Ishikawa (cell line): ENCODE measurements around the gene LIMCH1.

ENCODE experiments used
- CEBPB ChIP-seq: IDR thresholded peaks from 2 replicates; pipeline ENCODE4 v1.6.1; 2012
- CREB1 ChIP-seq: IDR thresholded peaks from 2 replicates; pipeline ENCODE4 v1.6.1; 2012; ENCODE audit warnings: low read depth
- EGR1 ChIP-seq: IDR thresholded peaks from 2 replicates; pipeline ENCODE4 v1.6.1; 2012
- EP300 ChIP-seq: IDR thresholded peaks from 2 replicates; pipeline ENCODE4 v1.6.1; 2012; ENCODE audit warnings: borderline replicate concordance
- FOXM1 ChIP-seq: IDR thresholded peaks from 2 replicates; pipeline ENCODE4 v1.6.1; 2012; ENCODE audit warnings: low read depth, borderline replicate concordance
- MAX ChIP-seq: IDR thresholded peaks from 2 replicates; pipeline ENCODE4 v1.6.1; 2012
- NFIC ChIP-seq: IDR thresholded peaks from 2 replicates; pipeline ENCODE4 v1.6.1; 2012
- RAD21 ChIP-seq: IDR thresholded peaks from 2 replicates; pipeline ENCODE4 v1.6.1; 2012; ENCODE audit warnings: low read depth
- REST ChIP-seq: IDR thresholded peaks from 2 replicates; pipeline ENCODE4 v1.6.1; 2012; ENCODE audit warnings: low read depth, mild to moderate bottlenecking
- TAF1 ChIP-seq: IDR thresholded peaks from 2 replicates; pipeline ENCODE4 v1.6.1; 2012; ENCODE audit warnings: low read depth, mild to moderate bottlenecking
- TCF12 ChIP-seq: IDR thresholded peaks from 2 replicates; pipeline ENCODE4 v1.6.1; 2012; ENCODE audit warnings: low read depth
- TEAD4 ChIP-seq: IDR thresholded peaks from 2 replicates; pipeline ENCODE4 v1.6.1; 2012
- USF1 ChIP-seq: IDR thresholded peaks from 2 replicates; pipeline ENCODE4 v1.6.1; 2012
- YY1 ChIP-seq: IDR thresholded peaks from 2 replicates; pipeline ENCODE4 v1.6.1; 2012; ENCODE audit warnings: low read depth
- ZBTB7A ChIP-seq: IDR thresholded peaks from 2 replicates; pipeline ENCODE4 v1.6.1; 2012; ENCODE audit warnings: low read depth

The LIMCH1 gene

GRCh38 chr4:41647383-41647782 lies 109.4 kb downstream of the LIMCH1 start:
- no peak for TF ChIP-seq ZBTB7A
- TF ChIP-seq EGR1 = no peak
- TF ChIP-seq CEBPB = no peak
- TF ChIP-seq REST = no peak
- TF ChIP-seq TEAD4 = no peak
- no peak for TF ChIP-seq TCF12
- TF ChIP-seq CREB1 = no peak
- no peak for TF ChIP-seq YY1
- no peak for TF ChIP-seq TAF1
- no peak for TF ChIP-seq FOXM1
- no peak for TF ChIP-seq USF1
- TF ChIP-seq EP300 = no peak
- TF ChIP-seq RAD21 = no peak
- no peak for TF ChIP-seq MAX
- TF ChIP-seq NFIC = no peak

- TF ChIP-seq TEAD4 (no peak), NFIC (no peak), RAD21 (no peak), TAF1 (no peak), YY1 (no peak), EP300 (no peak), CREB1 (no peak), TCF12 (no peak), MAX (no peak), REST (no peak), EGR1 (no peak), ZBTB7A (no peak), FOXM1 (no peak), USF1 (no peak), CEBPB (no peak)
These were observed 115.0 kb downstream of the LIMCH1 start for GRCh38 chr4:41652971-41653370.

- TF ChIP-seq USF1 (no peak), TCF12 (no peak), TAF1 (no peak), REST (no peak), CEBPB (no peak), ZBTB7A (no peak), FOXM1 (no peak), CREB1 (no peak), RAD21 (no peak), TEAD4 (no peak), EP300 (no peak), YY1 (no peak)
These were observed 115.6 kb downstream of the LIMCH1 start for GRCh38 chr4:41653523-41653922.

- TF ChIP-seq TAF1 (no peak), REST (no peak), TEAD4 (no peak), EGR1 (no peak), YY1 (no peak)
These were observed 117.2 kb downstream of the LIMCH1 start for GRCh38 chr4:41655177-41655576.
